ENCODE data around the gene TMEM178B.

GRCh38 chr7:141397236-141398163 lies 323.6 kb downstream of the TMEM178B start:
- TF ChIP-seq POLR2AphosphoS5 (IDR thresholded peaks at IDR 0.05; ENCODE audit: low read depth, low read length) (no peak), SIN3A (IDR thresholded peaks at IDR 0.05; ENCODE audit: borderline replicate concordance, insufficient read depth, low read length) (no peak)
- TF ChIP-seq, protein P1, sequence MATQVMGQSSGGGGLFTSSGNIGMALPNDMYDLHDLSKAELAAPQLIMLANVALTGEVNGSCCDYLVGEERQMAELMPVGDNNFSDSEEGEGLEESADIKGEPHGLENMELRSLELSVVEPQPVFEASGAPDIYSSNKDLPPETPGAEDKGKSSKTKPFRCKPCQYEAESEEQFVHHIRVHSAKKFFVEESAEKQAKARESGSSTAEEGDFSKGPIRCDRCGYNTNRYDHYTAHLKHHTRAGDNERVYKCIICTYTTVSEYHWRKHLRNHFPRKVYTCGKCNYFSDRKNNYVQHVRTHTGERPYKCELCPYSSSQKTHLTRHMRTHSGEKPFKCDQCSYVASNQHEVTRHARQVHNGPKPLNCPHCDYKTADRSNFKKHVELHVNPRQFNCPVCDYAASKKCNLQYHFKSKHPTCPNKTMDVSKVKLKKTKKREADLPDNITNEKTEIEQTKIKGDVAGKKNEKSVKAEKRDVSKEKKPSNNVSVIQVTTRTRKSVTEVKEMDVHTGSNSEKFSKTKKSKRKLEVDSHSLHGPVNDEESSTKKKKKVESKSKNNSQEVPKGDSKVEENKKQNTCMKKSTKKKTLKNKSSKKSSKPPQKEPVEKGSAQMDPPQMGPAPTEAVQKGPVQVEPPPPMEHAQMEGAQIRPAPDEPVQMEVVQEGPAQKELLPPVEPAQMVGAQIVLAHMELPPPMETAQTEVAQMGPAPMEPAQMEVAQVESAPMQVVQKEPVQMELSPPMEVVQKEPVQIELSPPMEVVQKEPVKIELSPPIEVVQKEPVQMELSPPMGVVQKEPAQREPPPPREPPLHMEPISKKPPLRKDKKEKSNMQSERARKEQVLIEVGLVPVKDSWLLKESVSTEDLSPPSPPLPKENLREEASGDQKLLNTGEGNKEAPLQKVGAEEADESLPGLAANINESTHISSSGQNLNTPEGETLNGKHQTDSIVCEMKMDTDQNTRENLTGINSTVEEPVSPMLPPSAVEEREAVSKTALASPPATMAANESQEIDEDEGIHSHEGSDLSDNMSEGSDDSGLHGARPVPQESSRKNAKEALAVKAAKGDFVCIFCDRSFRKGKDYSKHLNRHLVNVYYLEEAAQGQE (IDR thresholded peaks at IDR 0.05; ENCODE audit: insufficient read depth in 1 of 2, low read depth in 2 of 2, low read length in 2 of 2) = no peak

Measured in PFSK-1 (cell line).